ENCODE data around the gene ACSF2. TPM values are rescaled to one million over a fixed set of nuclear protein-coding genes. Genes with fewer than 3 reads are reported as not detected.

Gene ACSF2
- polyA plus RNA-seq, 1 of the 3 experiments (the other 2 are of a cell fraction) = 46.6 TPM

DNA sequence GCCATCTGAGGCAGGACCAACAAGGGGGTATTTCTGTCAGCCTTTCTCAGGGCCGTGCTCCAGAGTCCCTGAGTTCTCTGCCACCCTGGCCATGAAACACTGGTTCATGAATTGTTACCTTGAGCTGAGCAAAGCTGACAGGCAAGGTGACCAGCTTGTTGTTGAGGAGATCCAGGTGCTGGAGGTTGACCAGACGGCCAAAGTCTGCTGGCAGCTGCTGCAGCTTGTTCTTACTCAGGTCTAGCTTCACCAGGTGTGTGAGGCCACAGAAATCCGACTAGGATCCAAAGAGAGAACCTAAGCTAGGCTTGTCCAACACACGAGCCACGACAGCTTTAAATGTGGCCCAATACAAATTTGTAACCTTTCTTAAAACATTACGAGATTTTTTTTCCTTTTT, 33.4 kb upstream of the ACSF2 start:
- Histone ChIP-seq H2AFZ (ENCODE audit: low read depth) (no peak overlapping the region), H3F3A (replicated peaks; ENCODE audit: insufficient read depth) (peaks cover 14% of the 10 kb centered on the region), H3K36me3 (replicated peaks in 1 of 2; ENCODE audit: control insufficient read depth in 1 of 2, insufficient read depth in 2 of 2, low read length in 1 of 2) (peaks cover 69 to 82% of the 10 kb centered on the region in 2 experiments), H3K4me2 (no peak overlapping the region), H3K4me1 (ENCODE audit: control insufficient read depth in 1 of 2, insufficient read depth in 2 of 2, low read depth in 1 of 2, low read length in 1 of 2) (peaks cover 10 to 17% of the 10 kb centered on the region in 2 experiments), H3K79me2 (ENCODE audit: insufficient read depth) (peaks cover 85% of the 10 kb centered on the region), H3K9ac (no peak overlapping the region), H3K9me3 (no peaks in the 10 kb centered on the region), H4K20me1 (ENCODE audit: insufficient read depth) (peaks cover 59% of the 10 kb centered on the region), H3K27ac (ENCODE audit: low read depth in 2 of 2, low read length in 1 of 2) (no peak overlapping the region), H3K4me3 (ENCODE audit: low read depth in 2 of 2, low read length in 1 of 2) (no peak overlapping the region), H3K9me2 (no peaks in the 10 kb centered on the region), H3K27me3 (ENCODE audit: insufficient read depth) (no peaks in the 10 kb centered on the region)
- ChIA-PET CTCF (interaction anchor here (0.8 to 4.9 kb wide), 7 partner anchors 11 to 192 kb away, joined by 3 to 20 read pairs (median 6); partner anchors contain the start of genes EME1 and MRPL27), POLR2A (no interaction called here)
- WGBS (ENCODE audit: low lambda C conversion rate) = 81% methylated on average over 6 of the region's 6 CpGs
- TF ChIP-seq EP300 (IDR thresholded peaks at IDR 0.05; ENCODE audit: borderline replicate concordance in 1 of 2, low read depth in 1 of 2, low read length in 1 of 2) = no peak
- no peak for TF ChIP-seq MXI1 (IDR thresholded peaks at IDR 0.05; ENCODE audit: low read depth, low read length)
- TF ChIP-seq FOXJ3 (CRISPR knock-in tag; IDR thresholded peaks at IDR 0.05) = no peak
- TF ChIP-seq CHD2 (IDR thresholded peaks at IDR 0.05; ENCODE audit: low read length, partially characterized antibody) = no peak
- no peak for TF ChIP-seq SIN3A (IDR thresholded peaks at IDR 0.05; ENCODE audit: borderline replicate concordance, low read depth, low read length)
- TF ChIP-seq, protein P1, sequence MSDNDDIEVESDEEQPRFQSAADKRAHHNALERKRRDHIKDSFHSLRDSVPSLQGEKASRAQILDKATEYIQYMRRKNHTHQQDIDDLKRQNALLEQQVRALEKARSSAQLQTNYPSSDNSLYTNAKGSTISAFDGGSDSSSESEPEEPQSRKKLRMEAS (IDR thresholded peaks at IDR 0.05; ENCODE audit: low read depth) = no peak
- TF ChIP-seq SMC3 (IDR thresholded peaks at IDR 0.05; ENCODE audit: low read depth, low read length) = no peak
- TF ChIP-seq FOXM1 (IDR thresholded peaks at IDR 0.05; ENCODE audit: low read depth) = no peak
- TF ChIP-seq, protein P2, sequence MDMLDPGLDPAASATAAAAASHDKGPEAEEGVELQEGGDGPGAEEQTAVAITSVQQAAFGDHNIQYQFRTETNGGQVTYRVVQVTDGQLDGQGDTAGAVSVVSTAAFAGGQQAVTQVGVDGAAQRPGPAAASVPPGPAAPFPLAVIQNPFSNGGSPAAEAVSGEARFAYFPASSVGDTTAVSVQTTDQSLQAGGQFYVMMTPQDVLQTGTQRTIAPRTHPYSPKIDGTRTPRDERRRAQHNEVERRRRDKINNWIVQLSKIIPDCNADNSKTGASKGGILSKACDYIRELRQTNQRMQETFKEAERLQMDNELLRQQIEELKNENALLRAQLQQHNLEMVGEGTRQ (IDR thresholded peaks at IDR 0.05; ENCODE audit: borderline replicate concordance, low read depth, low read length) = no peak
- no peak for TF ChIP-seq NRF1 (IDR thresholded peaks at IDR 0.05; ENCODE audit: low read depth, low read length)
- TF ChIP-seq, protein P3, sequence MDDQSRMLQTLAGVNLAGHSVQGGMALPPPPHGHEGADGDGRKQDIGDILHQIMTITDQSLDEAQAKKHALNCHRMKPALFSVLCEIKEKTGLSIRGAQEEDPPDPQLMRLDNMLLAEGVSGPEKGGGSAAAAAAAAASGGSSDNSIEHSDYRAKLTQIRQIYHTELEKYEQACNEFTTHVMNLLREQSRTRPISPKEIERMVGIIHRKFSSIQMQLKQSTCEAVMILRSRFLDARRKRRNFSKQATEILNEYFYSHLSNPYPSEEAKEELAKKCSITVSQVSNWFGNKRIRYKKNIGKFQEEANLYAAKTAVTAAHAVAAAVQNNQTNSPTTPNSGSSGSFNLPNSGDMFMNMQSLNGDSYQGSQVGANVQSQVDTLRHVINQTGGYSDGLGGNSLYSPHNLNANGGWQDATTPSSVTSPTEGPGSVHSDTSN (IDR thresholded peaks at IDR 0.05) = no peak
- no peak for TF ChIP-seq FOSL2 (IDR thresholded peaks at IDR 0.05; ENCODE audit: borderline replicate concordance, low read depth)
- no peak for DNase-seq

DNA sequence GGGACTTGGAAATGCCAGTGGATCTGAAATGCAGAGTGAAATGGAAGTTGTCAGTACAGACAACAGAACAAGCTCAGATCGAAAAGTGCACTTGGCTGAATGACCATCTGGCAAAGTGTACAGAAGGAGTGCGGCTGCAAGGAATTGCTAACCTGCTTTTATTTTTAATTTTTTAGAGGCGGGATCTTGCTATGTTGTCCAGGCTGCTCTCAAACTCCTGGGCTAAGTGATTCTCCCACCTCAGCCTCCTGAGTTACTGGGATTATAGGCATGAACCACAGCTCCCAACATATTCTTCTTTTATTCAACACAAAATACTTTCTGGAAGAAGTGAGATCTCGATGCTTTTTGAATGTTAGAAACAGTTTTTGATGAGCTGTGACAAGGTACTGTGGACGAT, 32.3 kb upstream of the ACSF2 start:
- Histone ChIP-seq H3K4me1 (ENCODE audit: control insufficient read depth in 1 of 2, insufficient read depth in 2 of 2, low read depth in 1 of 2, low read length in 1 of 2) (peaks cover 10 to 23% of the 10 kb centered on the region in 2 experiments), H3K9me3 (no peaks in the 10 kb centered on the region), H3F3A (replicated peaks; ENCODE audit: insufficient read depth) (peaks cover 12% of the 10 kb centered on the region), H2AFZ (ENCODE audit: low read depth) (no peak overlapping the region), H3K27me3 (ENCODE audit: insufficient read depth) (no peaks in the 10 kb centered on the region), H3K9me2 (no peaks in the 10 kb centered on the region), H3K4me3 (ENCODE audit: low read depth in 2 of 2, low read length in 1 of 2) (no peak overlapping the region), H4K20me1 (ENCODE audit: insufficient read depth) (peaks cover 51% of the 10 kb centered on the region), H3K36me3 (replicated peaks in 1 of 2; ENCODE audit: control insufficient read depth in 1 of 2, insufficient read depth in 2 of 2, low read length in 1 of 2) (peaks cover 59 to 72% of the 10 kb centered on the region in 2 experiments), H3K27ac (ENCODE audit: low read depth in 2 of 2, low read length in 1 of 2) (no peak overlapping the region), H3K9ac (no peak overlapping the region), H3K4me2 (no peak overlapping the region), H3K79me2 (ENCODE audit: insufficient read depth) (peaks cover 78% of the 10 kb centered on the region)
- no peak for DNase-seq
- 98% methylated on average over 5 of the region's 5 CpGs for WGBS (ENCODE audit: low lambda C conversion rate)
- CTCF ChIA-PET = interaction anchor here (0.8 to 2.7 kb wide), 3 partner anchors 21 to 32 kb away, joined by 4 to 12 read pairs (median 4); partner anchors contain the start of genes EME1 and MRPL27
- POLR2A ChIA-PET = interaction anchor here (1.1 kb wide), 1 partner anchor 10 kb away, joined by 4 read pairs; no protein-coding TSS in a partner anchor
- no peak for TF ChIP-seq CHD2 (IDR thresholded peaks at IDR 0.05; ENCODE audit: low read length, partially characterized antibody)
- TF ChIP-seq, protein P4, sequence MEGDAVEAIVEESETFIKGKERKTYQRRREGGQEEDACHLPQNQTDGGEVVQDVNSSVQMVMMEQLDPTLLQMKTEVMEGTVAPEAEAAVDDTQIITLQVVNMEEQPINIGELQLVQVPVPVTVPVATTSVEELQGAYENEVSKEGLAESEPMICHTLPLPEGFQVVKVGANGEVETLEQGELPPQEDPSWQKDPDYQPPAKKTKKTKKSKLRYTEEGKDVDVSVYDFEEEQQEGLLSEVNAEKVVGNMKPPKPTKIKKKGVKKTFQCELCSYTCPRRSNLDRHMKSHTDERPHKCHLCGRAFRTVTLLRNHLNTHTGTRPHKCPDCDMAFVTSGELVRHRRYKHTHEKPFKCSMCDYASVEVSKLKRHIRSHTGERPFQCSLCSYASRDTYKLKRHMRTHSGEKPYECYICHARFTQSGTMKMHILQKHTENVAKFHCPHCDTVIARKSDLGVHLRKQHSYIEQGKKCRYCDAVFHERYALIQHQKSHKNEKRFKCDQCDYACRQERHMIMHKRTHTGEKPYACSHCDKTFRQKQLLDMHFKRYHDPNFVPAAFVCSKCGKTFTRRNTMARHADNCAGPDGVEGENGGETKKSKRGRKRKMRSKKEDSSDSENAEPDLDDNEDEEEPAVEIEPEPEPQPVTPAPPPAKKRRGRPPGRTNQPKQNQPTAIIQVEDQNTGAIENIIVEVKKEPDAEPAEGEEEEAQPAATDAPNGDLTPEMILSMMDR (IDR thresholded peaks at IDR 0.05) = no peak
- TF ChIP-seq RXRA (IDR thresholded peaks at IDR 0.05; ENCODE audit: borderline replicate concordance, low read depth) = no peak
- TF ChIP-seq NRF1 (IDR thresholded peaks at IDR 0.05; ENCODE audit: low read depth, low read length) = no peak
- TF ChIP-seq TEAD4 (IDR thresholded peaks at IDR 0.05; ENCODE audit: borderline replicate concordance, insufficient read depth) = no peak
- TF ChIP-seq, protein P5, sequence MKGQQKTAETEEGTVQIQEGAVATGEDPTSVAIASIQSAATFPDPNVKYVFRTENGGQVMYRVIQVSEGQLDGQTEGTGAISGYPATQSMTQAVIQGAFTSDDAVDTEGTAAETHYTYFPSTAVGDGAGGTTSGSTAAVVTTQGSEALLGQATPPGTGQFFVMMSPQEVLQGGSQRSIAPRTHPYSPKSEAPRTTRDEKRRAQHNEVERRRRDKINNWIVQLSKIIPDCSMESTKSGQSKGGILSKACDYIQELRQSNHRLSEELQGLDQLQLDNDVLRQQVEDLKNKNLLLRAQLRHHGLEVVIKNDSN (IDR thresholded peaks at IDR 0.05; ENCODE audit: borderline replicate concordance, low read depth) = no peak
- no peak for TF ChIP-seq JUND (IDR thresholded peaks at IDR 0.05)
- TF ChIP-seq NFIC (IDR thresholded peaks at IDR 0.05; ENCODE audit: borderline replicate concordance) = no peak
- TF ChIP-seq, protein P6, sequence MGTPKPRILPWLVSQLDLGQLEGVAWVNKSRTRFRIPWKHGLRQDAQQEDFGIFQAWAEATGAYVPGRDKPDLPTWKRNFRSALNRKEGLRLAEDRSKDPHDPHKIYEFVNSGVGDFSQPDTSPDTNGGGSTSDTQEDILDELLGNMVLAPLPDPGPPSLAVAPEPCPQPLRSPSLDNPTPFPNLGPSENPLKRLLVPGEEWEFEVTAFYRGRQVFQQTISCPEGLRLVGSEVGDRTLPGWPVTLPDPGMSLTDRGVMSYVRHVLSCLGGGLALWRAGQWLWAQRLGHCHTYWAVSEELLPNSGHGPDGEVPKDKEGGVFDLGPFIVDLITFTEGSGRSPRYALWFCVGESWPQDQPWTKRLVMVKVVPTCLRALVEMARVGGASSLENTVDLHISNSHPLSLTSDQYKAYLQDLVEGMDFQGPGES (IDR thresholded peaks at IDR 0.05; ENCODE audit: low read depth, low read length) = no peak
- TF ChIP-seq EP300 (IDR thresholded peaks at IDR 0.05; ENCODE audit: borderline replicate concordance in 1 of 2, low read depth in 1 of 2, low read length in 1 of 2) = no peak
- TF ChIP-seq RCOR1 (IDR thresholded peaks at IDR 0.05; ENCODE audit: low read length) = no peak
- TF ChIP-seq, protein P3 (IDR thresholded peaks at IDR 0.05) = no peak

Measured in SK-N-SH (cell line).